HG02884 (cell line): Measurements from ENCODE around the gene PI4KA.
"Not testable (repeated sequence)": the region's sequence is repeated elsewhere in the genome, so short reads cannot be mapped to it uniquely, and the experiment has no call there.

ENCODE experiments used
- ATAC-seq: cut with Tn5 transposase; IDR thresholded peaks from one replicate; pipeline ENCODE4 v1.9.1; 2021; ENCODE audit warnings: mild to moderate bottlenecking, moderate library complexity; ENCODE audit not compliant: unreplicated experiment

PI4KA gene

DNA sequence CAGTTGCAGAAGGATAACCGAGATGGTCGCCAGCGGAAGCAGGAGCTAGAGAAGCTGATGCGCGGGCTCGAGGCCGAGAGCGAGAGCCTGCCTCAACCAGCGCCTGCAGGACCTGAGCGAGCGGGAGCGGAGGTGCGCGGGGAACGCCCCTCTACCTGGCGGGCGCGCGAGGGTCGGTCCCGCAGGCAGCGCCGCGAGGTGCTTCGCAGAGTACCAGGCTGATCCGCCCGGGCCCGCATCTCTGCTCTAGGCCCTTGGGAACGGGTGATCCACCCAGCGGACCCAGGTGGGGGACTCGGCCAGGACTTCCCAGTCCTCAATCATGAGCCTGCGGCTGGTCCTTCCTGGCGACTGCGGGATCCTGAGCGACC, 156.5 kb downstream of the PI4KA start:
- ATAC-seq, result peak; percentile 2

DNA sequence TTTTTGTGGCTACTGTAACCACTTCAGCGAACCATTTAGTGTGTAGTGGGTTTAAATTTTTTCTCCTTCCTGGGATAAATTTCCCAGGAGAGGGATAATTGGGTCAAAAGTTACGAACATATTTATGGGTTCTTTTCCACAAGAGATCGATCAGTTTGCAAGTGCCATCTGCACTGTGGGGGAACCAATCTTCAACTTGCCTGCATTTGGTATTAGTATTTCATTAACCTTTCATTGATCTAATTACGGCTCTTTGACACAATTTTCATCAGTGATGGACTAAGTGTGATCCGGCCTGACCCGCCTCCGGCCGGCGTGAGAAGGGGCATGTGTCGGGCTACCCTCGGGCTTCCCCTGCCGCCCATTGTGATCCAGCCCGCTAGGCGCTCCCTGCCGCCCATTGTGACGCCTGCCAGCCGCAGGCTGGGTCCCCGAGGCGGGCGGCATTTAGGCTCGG, 156.9 kb downstream of the PI4KA start:
- ATAC-seq, result peak; percentile 7

DNA sequence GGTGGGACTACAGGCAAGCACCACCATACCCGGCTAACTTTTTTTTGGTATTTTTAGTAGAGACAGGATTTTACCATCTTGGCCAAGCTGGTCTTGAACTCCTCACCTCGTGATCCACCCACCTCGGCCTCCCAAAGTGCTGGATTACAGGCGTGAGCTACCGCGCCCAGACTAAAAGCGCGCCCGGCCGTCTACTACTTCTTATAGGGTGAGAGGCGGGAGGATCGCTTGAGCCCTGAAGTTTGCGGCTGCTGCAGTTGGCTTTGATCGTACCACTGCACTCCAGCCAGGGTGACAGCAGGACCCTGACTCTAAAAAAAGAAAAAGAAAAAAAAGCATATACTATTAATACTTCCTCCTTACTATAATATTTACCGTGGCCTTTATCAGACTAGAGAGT, 158.3 kb downstream of the PI4KA start:
- ATAC-seq, result not testable (repeated sequence)

DNA sequence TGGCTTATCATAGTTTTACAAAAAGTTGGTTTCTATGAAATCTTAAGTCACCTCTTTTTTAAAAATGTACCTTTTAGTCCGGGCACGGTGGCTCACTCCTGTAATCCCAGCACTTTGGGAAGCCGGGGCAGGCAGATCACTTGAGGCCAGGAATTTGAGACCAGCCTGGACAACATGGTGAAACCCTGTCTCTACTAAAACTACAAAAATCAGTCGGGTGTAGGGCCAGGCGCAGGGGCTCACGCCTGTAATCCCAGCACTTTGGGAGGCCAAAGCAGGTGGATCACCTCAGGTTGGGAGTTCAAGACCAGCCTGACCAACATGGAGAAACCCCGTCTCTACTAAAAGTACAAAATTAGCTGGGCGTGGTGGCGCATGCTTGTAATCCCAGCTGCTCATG, 158.8 kb downstream of the PI4KA start:
- not testable (repeated sequence) for ATAC-seq

DNA sequence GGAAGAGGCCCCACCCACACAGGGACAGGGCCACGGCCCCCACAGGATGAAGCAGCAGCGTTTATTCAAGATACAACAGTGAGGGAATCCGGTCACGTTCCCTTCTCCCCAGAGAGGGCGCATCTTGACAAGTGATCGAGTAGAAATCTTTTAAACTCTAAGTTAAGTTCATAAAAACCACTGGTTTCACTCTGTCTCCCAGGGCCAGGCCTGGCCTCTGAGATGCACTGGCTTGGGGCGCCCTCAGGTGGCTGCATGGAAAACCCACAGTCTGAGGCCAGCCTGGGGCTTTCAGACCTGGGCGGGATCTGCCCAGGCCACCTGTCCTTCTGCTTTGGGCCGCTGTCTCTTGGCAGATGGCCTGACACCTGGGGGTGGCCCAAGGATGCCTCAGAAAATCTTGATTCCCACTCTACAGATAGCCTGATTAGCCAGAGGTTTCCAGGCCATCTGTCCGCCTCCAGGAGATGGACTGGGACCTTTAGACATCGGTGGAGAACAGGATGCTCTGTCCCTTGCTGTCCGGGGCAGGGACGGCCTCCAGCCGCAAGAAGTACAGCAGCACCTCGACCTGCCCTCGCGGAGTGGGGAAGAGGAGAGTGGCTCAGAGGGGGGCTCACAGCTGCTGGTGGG, 161.0 kb downstream of the PI4KA start:
- ATAC-seq, result not testable (repeated sequence)

DNA sequence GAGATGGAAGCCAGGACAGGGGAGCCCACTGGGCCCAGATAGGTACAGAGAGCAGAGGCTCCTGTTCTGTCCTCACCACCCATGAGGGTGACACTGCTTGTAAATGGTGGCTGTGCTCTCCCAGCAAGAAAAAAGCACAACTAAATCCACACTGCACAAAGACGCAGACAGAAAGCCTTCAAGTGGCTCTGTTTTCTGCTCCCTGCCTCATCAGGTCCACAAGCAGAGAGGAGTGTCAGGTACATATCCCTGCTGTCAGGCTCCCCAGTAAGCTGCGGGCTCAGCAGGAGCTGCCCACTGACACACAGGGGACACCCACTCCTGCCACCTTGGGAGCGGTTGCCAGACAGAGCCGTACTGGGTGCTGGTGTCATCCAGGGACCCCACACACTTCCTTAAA, 162.6 kb downstream of the PI4KA start:
- not testable (repeated sequence) for ATAC-seq

DNA sequence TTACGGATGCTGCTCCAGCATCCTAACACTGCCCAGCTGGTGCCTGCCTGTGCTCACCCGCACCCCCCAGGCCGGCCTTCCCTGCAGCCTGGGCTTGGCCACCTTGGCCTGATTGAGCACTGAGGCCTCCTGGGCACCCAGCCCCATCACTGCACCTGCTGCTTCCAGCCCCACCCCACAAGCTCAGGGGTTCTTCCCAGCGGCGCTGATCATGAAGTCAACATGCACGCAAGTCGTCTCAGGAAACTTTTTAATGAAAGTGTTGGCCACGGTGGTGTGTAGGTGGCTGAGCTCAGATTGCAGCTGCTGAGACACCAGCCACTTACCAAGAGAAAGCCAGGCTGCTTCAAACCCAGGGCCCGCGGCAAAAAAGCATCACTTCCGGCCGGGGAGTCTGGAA, 163.4 kb downstream of the PI4KA start:
- not testable (repeated sequence) for ATAC-seq

DNA sequence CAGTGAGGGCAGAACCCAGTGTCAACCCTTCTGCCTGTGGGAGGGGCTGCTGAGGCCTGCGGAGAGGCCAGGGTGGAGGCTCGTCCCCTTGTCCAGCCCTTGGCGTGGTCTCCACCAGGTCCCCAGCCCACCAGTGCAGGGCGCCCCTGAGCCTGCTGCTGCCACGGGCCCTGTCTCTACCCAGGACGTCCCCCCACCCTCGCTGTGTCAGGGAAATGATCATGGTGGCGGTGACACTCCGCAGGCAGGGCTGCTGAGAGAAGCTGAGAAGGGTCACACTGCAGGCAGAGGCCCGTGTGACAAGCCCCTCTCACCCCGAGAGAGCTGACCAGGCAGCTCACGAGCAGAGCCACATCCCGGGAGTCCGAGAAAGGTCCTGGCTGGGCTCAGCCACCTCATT, 164.4 kb downstream of the PI4KA start:
- not testable (repeated sequence) for ATAC-seq

DNA sequence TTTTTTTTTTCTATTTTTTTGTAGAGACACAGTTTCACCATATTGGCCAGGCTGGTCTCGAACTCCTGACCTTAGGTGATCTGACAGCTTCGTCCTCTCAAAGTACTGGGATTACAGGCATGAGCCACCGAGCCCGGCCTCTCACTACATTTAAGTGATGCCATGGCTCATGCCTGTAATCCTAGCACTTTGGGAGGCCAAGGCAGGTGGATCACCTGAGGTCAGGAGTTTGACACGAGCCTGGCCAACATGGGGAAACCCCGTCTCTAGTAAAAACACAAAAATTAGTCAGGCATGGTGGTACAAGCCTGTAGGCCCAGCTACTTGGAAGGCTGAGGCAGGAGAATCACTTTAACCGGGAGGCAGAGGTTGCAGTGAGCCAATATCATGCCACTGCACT, 165.7 kb downstream of the PI4KA start:
- ATAC-seq, result not testable (repeated sequence)

DNA sequence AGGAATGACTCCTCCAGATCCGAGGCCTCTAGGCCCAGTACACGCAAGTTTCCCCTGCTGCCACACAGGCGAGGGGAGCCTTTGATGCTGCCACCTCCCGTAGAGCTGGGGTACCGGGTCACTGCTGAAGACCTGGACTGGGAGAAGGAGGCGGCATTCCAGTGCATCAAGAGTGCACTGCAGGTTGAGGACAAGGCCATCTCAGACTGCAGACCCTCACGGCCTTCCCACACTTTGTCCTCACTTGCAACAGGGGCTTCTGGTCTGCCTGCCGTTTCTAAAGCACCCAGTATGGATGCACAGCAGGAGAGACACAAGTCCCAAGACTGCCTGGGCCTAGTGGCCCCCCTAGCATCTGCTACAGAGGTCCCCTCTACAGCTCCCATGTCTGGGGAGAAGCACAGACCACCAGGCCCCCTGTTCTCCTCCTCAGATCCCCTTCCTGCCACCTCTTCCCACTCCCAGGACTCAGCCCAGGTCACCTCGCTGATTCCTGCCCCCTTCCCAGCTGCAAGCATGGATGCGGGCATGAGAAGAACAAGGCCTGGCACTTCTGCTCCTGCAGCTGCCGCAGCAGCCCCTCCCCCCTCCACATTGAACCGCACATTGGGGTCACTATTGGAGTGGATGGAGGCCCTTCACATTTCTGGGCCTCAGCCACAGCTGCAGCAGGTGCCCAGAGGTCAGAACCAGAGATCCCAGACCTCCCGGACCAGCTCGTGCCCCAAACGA, 167.9 kb downstream of the PI4KA start:
- ATAC-seq, result not testable (repeated sequence)

DNA sequence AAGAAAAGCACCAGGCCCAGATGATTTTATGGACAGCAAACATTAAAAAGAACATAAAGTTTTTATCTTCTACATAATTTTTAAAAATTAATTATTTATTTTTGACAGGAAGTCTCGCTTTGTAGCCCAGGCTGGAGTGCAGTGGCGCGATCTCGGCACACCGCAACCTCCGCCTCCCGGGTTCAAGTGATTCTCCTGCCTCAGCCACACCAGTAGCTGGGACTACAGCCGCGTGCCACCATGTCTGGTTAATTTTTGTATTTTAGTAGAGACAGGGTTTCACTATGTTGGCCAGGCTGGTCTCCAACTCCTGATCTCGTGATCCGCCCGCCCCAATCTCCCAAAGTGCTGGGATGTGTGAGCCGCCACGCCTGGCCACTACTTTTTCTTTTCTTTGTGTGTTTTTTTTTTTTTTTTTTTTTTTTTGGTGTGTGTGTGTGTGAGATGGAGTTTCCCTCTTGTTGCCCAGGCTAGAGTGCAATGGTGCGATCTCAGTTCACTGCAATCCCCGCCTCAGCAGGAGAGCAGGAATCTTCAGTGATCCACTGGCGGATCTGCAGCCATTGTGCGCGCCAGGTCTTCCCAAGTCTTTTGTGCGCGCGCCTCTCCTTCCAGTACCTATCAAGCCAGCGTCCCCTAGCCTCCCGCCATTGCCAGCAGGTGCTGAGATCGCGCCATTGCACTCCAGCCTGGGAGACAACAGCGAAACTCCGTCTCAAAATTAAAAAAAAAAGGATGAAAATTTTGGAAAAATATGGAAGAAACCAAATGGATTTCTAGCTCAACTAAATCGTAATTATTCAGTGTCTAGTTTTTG, 171.0 kb downstream of the PI4KA start:
- ATAC-seq, result not testable (repeated sequence)

DNA sequence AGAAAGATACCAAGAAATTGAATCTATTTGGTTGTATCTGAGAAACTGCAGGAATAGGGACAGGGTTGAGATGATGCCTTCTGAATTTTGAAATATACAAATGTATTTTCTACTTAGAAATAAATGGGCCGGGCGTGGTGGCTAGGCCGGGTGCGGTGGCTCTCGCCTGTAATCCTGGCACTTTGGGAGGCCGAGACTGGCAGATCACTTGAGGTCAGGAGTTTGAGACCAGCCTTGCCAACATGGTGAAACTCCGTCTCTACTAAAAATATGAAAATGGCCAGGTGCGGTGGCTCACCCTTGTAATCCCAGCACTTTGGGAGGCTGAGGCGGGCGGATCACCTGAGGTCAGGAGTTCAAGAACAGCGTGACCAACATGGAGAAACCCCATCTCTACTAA, 172.8 kb downstream of the PI4KA start:
- ATAC-seq, result not testable (repeated sequence)

DNA sequence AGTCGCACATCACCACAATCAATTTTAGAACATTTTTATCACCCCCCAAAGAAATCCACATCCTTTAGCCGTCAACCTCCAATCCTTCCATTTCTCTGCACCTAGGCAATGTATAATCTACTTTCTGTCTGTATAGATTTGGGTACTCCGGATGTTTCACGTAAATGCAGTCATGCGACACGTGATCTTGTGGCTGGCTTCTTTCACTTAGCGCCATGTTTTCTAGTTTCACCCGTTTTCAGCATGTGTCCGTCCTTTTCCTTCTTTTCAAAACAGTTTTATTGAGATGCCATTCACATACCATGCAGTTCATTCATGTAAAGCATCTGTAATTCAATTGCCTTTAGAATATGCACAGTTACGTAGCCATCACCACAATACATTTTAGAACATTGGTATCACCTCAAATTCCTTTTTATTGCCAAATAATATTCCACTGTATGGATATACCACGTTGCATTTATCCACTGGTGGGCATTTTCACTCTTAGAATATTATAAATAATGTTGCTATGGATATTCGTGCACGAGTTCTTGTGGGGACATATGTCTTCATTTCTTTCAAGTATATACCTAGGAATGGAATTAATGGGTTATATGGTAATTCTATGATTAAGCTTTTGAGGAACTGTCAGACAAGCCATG, 179.7 kb downstream of the PI4KA start:
- not testable (repeated sequence) for ATAC-seq

DNA sequence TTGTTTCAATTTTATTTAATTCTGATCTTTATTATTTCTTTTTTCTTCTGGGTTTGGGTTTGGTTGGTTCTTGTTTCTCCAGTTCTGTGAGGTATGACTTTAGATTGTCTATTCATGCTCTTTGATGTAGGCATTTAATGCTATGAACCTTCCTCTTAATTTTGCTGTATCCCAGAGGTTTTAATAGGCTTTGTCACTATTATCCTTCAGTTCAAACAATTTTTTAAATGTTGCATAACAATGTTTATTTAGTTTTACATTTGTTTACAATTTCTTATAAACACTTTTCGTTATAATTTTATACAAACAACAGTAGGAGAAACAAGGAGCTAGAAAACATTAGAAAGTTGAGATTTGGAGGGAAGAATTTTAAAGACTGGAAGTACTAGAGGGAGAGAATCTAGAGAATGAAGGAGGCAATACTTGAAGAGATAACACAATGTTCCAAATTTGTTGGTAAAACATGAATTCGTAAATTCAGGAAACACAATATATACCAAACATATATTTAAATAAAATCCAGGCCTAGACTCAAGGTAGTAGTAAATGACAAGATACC, 180.8 kb downstream of the PI4KA start:
- no peak for ATAC-seq

DNA sequence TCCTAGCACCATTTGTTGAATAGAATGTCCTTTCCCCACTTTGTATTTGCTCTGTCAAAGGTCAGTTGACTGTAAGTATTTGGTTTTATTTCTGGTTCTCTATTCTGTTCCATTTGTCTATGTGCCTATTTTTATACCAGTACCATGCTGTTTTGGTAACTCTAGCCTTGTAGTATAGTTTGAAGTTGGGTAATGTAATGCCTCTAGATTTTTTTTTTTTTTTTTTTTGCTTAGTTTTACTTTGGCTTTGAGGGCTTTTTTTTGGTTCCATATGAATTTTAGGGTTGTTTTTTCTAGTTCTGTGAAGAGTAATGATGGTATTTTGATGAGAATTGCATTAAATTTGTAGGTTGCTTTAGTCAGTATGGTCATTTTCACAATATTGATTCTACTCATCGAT, 183.0 kb downstream of the PI4KA start:
- not testable (repeated sequence) for ATAC-seq

DNA sequence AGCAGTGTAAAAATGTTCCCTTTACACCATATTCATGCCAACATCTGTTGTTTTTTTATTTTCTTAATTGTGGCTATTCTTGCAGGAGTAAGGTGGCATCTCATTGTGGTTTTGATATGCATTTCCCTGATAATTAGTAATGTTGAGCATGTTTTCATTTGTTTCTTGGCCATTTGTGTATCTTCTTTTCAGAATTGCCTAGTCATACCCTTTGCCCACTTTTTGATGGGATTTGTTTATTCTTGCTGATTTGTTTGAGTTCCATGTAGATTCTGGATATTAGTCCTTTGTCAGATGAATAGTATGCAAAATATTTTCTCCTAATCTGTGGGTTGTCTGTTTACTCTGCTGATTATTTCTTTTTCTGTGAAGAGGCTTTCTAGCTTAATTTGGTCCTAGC, 183.6 kb downstream of the PI4KA start:
- ATAC-seq, result no peak

DNA sequence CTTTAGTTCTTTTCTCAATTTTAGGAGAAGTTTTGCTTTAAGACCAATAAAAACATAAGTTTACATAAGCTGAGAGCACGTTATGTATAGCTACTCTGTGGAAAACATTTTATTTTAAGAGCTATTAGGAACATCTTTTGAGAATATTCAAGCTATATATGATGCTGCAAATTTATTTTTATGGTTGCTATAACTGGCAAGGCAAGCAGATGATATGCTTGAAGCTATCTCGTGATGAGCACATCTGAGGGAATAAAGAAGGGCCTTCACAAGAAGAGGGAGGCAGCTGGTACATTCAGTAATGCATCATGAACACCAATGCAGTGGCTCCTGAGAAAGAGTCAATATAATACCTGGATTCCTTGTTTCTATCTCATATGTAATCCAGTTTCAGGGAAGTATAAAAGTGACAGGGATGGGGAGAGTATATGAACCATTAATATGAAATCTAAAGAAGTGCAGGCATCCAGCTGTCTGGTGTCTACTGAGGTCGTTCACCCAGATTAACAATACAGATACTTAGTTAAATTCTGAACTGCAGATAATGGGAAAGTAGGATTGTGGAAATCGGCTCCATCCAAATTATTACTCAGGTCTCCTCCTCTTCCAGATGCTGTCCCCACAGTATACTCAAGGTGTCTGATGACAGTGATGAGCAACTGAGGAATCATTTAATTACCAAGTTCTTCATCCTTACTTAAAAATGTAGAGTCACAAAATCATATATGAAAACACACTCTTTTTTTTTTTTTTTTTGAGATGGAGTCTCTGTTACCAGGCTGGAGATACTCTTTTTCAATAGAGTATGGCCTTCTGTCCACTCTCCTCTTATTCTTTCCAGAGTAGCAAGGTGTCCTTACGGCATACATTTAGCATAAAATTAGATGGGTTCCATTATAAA, 185.1 kb downstream of the PI4KA start:
- no peak for ATAC-seq

DNA sequence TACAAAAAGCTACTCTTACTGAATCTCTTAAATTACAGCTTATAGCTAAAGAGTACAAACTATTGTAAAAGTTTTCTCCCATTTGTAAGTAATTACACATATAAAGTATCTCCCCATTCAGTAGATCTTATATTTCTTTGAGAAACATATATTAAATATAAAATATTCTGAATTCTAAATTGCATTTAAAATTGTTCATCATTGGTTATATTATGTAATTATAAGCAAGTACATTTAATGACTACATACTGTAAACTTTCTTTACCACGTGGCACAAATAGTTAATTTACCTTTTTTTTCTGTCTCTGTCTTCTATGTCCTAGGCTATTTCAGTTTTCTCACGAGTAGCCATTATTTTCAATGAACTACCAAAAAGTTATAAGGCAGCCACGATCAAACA, 185.9 kb downstream of the PI4KA start:
- ATAC-seq, result no peak

DNA sequence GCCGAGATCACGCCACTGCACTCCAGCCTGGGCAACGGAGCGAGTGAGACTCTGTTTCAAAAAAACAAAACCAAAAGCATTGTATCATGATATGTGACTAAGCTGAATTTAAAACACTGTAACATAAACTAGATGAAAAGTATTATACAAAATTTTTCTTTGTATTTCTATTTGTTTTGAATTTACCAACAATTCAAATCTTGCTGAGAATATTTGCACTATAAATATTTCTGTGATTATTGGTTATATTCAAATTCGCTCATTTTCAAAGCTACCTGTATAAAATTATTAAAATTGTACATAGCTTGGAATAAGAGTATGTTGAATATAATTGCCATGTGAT, 186.6 kb downstream of the PI4KA start:
- no peak for ATAC-seq
